Erythroblast (primary cell): ENCODE data around the gene ACER3.

Experiments used
- GATA1 ChIP-seq: IDR thresholded peaks from 2 replicates; pipeline ENCODE4 v1.6.1; 2011; ENCODE audit warnings: low read depth, mild to moderate bottlenecking, control low read depth, low read length, moderate library complexity
- POLR2A ChIP-seq: IDR thresholded peaks from 2 replicates; pipeline ENCODE4 v1.6.1; 2011; ENCODE audit warnings: mild to moderate bottlenecking, low read length

- TF ChIP-seq POLR2A (no peak), GATA1 (no peak)
Measured at GRCh38 chr11:77040401-77040777, 179.7 kb downstream of the ACER3 start.
